Vagina (tissue), 2 donors: ENCODE results near the gene RSF1. TPM values are rescaled to one million over a fixed set of nuclear protein-coding genes. Genes with fewer than 3 reads are reported as not detected.

Experiments
- DNase-seq, 2 donors: peaks; one replicate each; pipeline ENCODE4 v3.0.0-alpha.2; 2017; ENCODE audit errors: extremely low spot score in 2 of 2
- H3K27ac ChIP-seq: fragments of 200-600 bp; sonication (generic); one replicate; pipeline ENCODE4 v1.5.1; 2019
- H3K27me3 ChIP-seq: fragments of 200-600 bp; sonication (generic); one replicate; pipeline ENCODE4 v1.5.1; 2019
- H3K36me3 ChIP-seq, 2 donors: fragments of 200-600 bp; sonication (generic); one replicate each; pipeline ENCODE4 v1.5.1; 2017 to 2019
- H3K4me1 ChIP-seq: fragments of 200-600 bp; sonication (generic); one replicate; pipeline ENCODE4 v1.5.1; 2019
- H3K4me3 ChIP-seq, 2 donors: fragments of 200-600 bp; sonication (generic); 1 replicate in 1 of 2; 2 replicates in 1 of 2; pipeline ENCODE4 v1.5.1; 2016 to 2019
- H3K9me3 ChIP-seq: fragments of 200-600 bp; sonication (generic); one replicate; pipeline ENCODE4 v1.5.1; 2019
- POLR2A ChIP-seq, 2 donors: fragments of 450-650 bp; IDR thresholded peaks; one replicate each; pipeline ENCODE4 v1.6.1; 2017; ENCODE audit warnings: antibody characterized with exemption in 2 of 2, mild to moderate bottlenecking in 2 of 2, moderate library complexity in 2 of 2
- POLR2AphosphoS5 ChIP-seq, 2 donors: sonication (generic); formaldehyde crosslinking; IDR thresholded peaks; one replicate each; pipeline ENCODE4 v1.9.0; 2017; ENCODE audit warnings: antibody characterized with exemption in 2 of 2, mild to moderate bottlenecking in 2 of 2, low read depth in 1 of 2; ENCODE audit not compliant: insufficient read depth in 1 of 2
- intact Hi-C: fragments of 100-400 bp; cut with DNase I; formaldehyde crosslinking; loops from one replicate; pipeline ENCODE4 v1.15.1; 2023
- small RNA-seq: library from RNA; depleted of rRNA; stranded (forward); fragments of <200 nt; gene quantifications from one replicate; pipeline ENCODE3, GENCODE V24; 2016
- total RNA-seq: library from RNA; depleted of rRNA; stranded (reverse); fragments of >200 nt; gene quantifications from one replicate; pipeline ENCODE4 v1.2.3, GENCODE V29; 2016
- TF ChIP-seq, protein P1 (sequence below), 3 experiments: fragments of 450-650 bp in 2 of 3; fragments of 200-600 bp in 1 of 3; sonication (generic) in 1 of 3; IDR thresholded peaks; one replicate each; pipeline ENCODE4 v1.5.1; 2017 to 2019; ENCODE audit warnings: antibody characterized with exemption in 3 of 3, mild to moderate bottlenecking in 2 of 3, moderate library complexity in 2 of 3

RSF1 gene
- total RNA-seq, 1 donor from 2014 or later, result 60.4 TPM

DNA sequence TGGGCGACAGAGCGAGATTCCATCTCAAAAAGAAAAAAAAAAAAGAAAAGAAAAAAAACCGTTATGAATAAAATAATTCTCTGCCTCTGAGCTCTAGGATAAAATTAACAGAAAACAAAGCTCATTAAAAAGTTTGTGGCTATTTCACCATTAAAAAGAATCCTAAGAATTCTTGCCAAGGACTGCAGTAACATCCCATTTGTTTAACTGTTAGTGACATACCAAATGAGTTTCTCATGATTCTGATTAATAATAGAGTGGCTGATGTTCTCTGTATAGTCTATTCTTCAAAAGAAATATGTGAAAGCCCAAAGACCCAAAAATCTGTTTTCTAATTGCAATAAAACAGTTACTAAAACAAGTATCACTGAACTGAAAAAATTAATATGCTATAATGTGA lies 202.6 kb downstream of the RSF1 start:
- DNase-seq, result no peak
- intact Hi-C loops, result no loop called here
- H3K27me3 ChIP-seq, result no peaks in the 10 kb centered on the region
- H3K4me3 ChIP-seq, result no peak overlapping the region
- H3K36me3 ChIP-seq, result peaks cover 0 to 27% of the 10 kb centered on the region in 2 donors
- no peaks in the 10 kb centered on the region for H3K9me3 ChIP-seq
- H3K27ac ChIP-seq, result no peak overlapping the region
- no peaks in the 10 kb centered on the region for H3K4me1 ChIP-seq
- TF ChIP-seq POLR2AphosphoS5 (IDR thresholded peaks at IDR 0.05; ENCODE audit: insufficient read depth in 1 of 2, low read depth in 1 of 2) (no peak), POLR2A (IDR thresholded peaks at IDR 0.05) (no peak)
- TF ChIP-seq, protein P1, sequence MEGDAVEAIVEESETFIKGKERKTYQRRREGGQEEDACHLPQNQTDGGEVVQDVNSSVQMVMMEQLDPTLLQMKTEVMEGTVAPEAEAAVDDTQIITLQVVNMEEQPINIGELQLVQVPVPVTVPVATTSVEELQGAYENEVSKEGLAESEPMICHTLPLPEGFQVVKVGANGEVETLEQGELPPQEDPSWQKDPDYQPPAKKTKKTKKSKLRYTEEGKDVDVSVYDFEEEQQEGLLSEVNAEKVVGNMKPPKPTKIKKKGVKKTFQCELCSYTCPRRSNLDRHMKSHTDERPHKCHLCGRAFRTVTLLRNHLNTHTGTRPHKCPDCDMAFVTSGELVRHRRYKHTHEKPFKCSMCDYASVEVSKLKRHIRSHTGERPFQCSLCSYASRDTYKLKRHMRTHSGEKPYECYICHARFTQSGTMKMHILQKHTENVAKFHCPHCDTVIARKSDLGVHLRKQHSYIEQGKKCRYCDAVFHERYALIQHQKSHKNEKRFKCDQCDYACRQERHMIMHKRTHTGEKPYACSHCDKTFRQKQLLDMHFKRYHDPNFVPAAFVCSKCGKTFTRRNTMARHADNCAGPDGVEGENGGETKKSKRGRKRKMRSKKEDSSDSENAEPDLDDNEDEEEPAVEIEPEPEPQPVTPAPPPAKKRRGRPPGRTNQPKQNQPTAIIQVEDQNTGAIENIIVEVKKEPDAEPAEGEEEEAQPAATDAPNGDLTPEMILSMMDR (IDR thresholded peaks at IDR 0.05), result no peak

- Histone ChIP-seq H3K9me3 (no peaks in the 10 kb centered on the region), H3K4me1 (no peaks in the 10 kb centered on the region), H3K4me3 (no peak overlapping the region), H3K27ac (no peak overlapping the region), H3K27me3 (no peaks in the 10 kb centered on the region), H3K36me3 (peaks cover 0 to 18% of the 10 kb centered on the region in 2 donors)
- intact Hi-C loops, result no loop called here
- DNase-seq, result no peak
- TF ChIP-seq, protein P1 (IDR thresholded peaks at IDR 0.05), result no peak
- no peak for TF ChIP-seq POLR2A (IDR thresholded peaks at IDR 0.05)
- no peak for TF ChIP-seq POLR2AphosphoS5 (IDR thresholded peaks at IDR 0.05; ENCODE audit: insufficient read depth in 1 of 2, low read depth in 1 of 2)
These were observed 208.6 kb downstream of the RSF1 start for GRCh38 chr11:77611921-77612320.

Small RNA genes within 50 kb of the gene (small RNA-seq; reads per million reads assigned to genes)
- gene RF00019, result not detected

Other genes with a start within 250 kb of the RSF1 start
- gene AQP11, start 230.8 kb downstream of the RSF1 start, total RNA-seq, result 1.7 TPM
- 67.0 TPM for gene CLNS1A, start 182.9 kb downstream of the RSF1 start, total RNA-seq
- 18.2 TPM for gene AAMDC, start 422 bp upstream of the RSF1 start, total RNA-seq
- gene INTS4, start 173.9 kb upstream of the RSF1 start, total RNA-seq, result 41.0 TPM
- 2.9 TPM for gene KCTD14, start 202.6 kb upstream of the RSF1 start, total RNA-seq
- not detected for gene THRSP, start 243.1 kb upstream of the RSF1 start, total RNA-seq